SU-DHL-6 (cell line): Measurements from ENCODE around the gene PTPN6.

Experiments
- H2AFZ ChIP-seq: fragments of 200-600 bp; sonication (generic); 2 replicates; pipeline ENCODE4 v1.6.1; 2014; ENCODE audit warnings: low read depth, mild to moderate bottlenecking, moderate library complexity, mixed read lengths, antibody characterized with exemption, low read length; ENCODE audit not compliant: severe bottlenecking
- H3F3A ChIP-seq: fragments of 200-600 bp; shearing (Covaris generic); 2 replicates; pipeline ENCODE4 v1.6.0; 2016; ENCODE audit warnings: antibody characterized with exemption, mild to moderate bottlenecking; ENCODE audit not compliant: insufficient read depth
- H3K27ac ChIP-seq: fragments of 200-600 bp; sonication (generic); 2 replicates; pipeline ENCODE4 v1.5.1; 2016; ENCODE audit warnings: low read depth, mild to moderate bottlenecking, low read length, moderate library complexity, mixed read lengths
- H3K27me3 ChIP-seq: fragments of 200-600 bp; sonication (generic), shearing (Covaris generic); 2 replicates; pipeline ENCODE4 v1.6.0; 2014; ENCODE audit warnings: mild to moderate bottlenecking, low read length
- H3K36me3 ChIP-seq: fragments of 200-600 bp; sonication (generic); 2 replicates; pipeline ENCODE4 v1.6.1; 2014; ENCODE audit warnings: mild to moderate bottlenecking, low read length, mixed read lengths
- H3K4me2 ChIP-seq: fragments of 300-600, 200-600 bp; shearing (Covaris generic), sonication (generic); 2 replicates; pipeline ENCODE4 v1.6.0; 2014; ENCODE audit warnings: low read length, low read depth, mild to moderate bottlenecking; ENCODE audit not compliant: poor library complexity, severe bottlenecking
- H3K4me3 ChIP-seq: fragments of 200-600 bp; sonication (generic); 2 replicates; pipeline ENCODE4 v1.5.1; 2014; ENCODE audit warnings: antibody characterized with exemption, low read length, mild to moderate bottlenecking, mixed read lengths; ENCODE audit not compliant: insufficient read depth, poor library complexity, severe bottlenecking
- H3K79me2 ChIP-seq: fragments of 200-600 bp; sonication (generic); 2 replicates; pipeline ENCODE4 v1.6.1; 2014; ENCODE audit warnings: mild to moderate bottlenecking, low read length, moderate library complexity; ENCODE audit not compliant: insufficient read depth
- H3K9ac ChIP-seq: fragments of 200-600 bp; sonication (generic); 2 replicates; pipeline ENCODE4 v1.7.0; 2014; ENCODE audit warnings: mild to moderate bottlenecking, low read length
- H3K9me2 ChIP-seq: fragments of 200-600 bp; sonication (generic); replicated peaks from 2 replicates; pipeline ENCODE4 v1.6.1; 2014; ENCODE audit warnings: low read length; ENCODE audit not compliant: insufficient read depth
- H3K9me3 ChIP-seq: fragments of 200-600 bp; sonication (generic); 2 replicates; pipeline ENCODE4 v1.6.1; 2014; ENCODE audit warnings: low read length, mixed read lengths; ENCODE audit not compliant: insufficient read depth
- H4K20me1 ChIP-seq: fragments of 200-600 bp; sonication (generic); 2 replicates; pipeline ENCODE4 v1.6.1; 2014; ENCODE audit warnings: low read depth, mild to moderate bottlenecking, antibody characterized with exemption, low read length, moderate library complexity, mixed read lengths
- CTCF ChIP-seq: fragments of 200-600 bp; sonication (generic); IDR thresholded peaks from one replicate; pipeline ENCODE4 v1.5.1; 2017; ENCODE audit warnings: antibody characterized with exemption, mild to moderate bottlenecking, low read length, moderate library complexity; ENCODE audit not compliant: insufficient read depth, poor library complexity, severe bottlenecking
- EZH2phosphoT487 ChIP-seq: fragments of 200-600 bp; sonication (generic), shearing (Covaris generic); conservative IDR thresholded peaks from 2 replicates; pipeline ENCODE4 v1.6.1; 2018; ENCODE audit warnings: mild to moderate bottlenecking, antibody characterized with exemption, low read length, moderate library complexity, mixed read lengths

PTPN6 gene

DNA sequence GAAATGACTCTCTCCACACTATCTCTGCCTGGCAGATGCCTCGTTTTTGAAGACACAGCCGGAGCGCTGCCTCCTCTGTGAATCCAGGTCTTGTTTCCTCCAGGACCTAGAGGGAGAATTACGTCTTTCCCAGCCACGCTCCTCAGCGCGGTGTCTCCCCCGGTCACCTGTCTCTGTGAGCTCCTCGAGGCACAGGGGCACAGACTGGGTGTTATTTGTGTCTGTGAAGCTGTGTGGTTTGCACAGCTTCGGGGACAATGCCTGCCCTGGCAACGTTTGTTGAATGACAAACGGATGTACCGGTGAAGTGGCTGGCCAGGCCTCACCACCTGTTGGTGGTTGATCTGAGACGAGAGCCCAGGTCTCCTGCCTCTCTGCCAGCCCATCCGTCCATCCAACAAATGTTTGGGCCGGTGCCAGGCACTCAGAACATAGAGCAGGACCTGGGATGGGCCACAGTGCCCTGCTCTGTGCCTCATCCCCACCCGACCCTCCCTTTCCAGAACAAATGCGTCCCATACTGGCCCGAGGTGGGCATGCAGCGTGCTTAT, 6.1 kb downstream of the PTPN6 start:
- H3K9me3 ChIP-seq, result no peaks in the 10 kb centered on the region
- TF ChIP-seq EZH2phosphoT487 (no peak), CTCF (no peak)
- H3K9ac ChIP-seq, result no peak overlapping the region
- H3K36me3 ChIP-seq, result no peaks in the 10 kb centered on the region
- H4K20me1 ChIP-seq, result no peaks in the 10 kb centered on the region
- no peaks in the 10 kb centered on the region for H3K27me3 ChIP-seq
- no peak overlapping the region for H3K4me3 ChIP-seq
- H3F3A ChIP-seq, result no peaks in the 10 kb centered on the region
- H3K9me2 ChIP-seq, result no peaks in the 10 kb centered on the region
- no peak overlapping the region for H3K27ac ChIP-seq
- H3K79me2 ChIP-seq, result no peaks in the 10 kb centered on the region
- H2AFZ ChIP-seq, result no peak overlapping the region
- no peak overlapping the region for H3K4me2 ChIP-seq

GRCh38 chr12:6957741-6958608, 6.8 kb downstream of the PTPN6 start:
- Histone ChIP-seq H3K4me2 (peak overlapping the region; percentile 61), H3K36me3 (no peaks in the 10 kb centered on the region), H3K27ac (no peak overlapping the region), H3K9ac (peak overlapping the region; percentile 33), H3K9me3 (no peaks in the 10 kb centered on the region), H4K20me1 (no peaks in the 10 kb centered on the region), H3F3A (no peaks in the 10 kb centered on the region), H3K79me2 (no peaks in the 10 kb centered on the region), H3K4me3 (peak overlapping the region; percentile 23), H3K9me2 (no peaks in the 10 kb centered on the region), H2AFZ (no peak overlapping the region), H3K27me3 (no peaks in the 10 kb centered on the region)
- no peak for TF ChIP-seq EZH2phosphoT487
- no peak for TF ChIP-seq CTCF

DNA sequence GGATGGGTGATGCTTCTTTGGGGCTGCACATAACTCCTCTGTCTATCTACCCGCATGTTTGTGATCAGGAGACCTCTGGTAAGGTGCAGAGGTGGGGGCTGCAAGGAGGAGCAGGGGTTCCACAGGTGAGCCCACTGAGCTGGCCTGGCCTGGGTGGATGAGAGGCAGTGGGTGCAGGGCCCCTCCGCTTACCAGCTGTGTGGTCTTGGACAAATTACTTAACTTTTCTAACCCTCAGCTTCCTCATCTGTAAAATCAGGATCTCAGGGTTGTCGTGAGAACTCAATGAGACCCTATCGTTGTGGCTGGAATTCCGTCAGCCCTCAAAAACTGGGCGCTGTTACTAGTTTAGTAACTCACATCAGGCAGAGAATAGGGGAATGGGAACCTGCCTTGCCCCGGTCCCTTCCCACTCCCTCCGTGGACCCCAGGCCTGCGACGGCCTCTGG, 7.5 kb downstream of the PTPN6 start:
- peak overlapping the region; percentile 23 for H3K4me3 ChIP-seq
- no peak for TF ChIP-seq CTCF
- no peak for TF ChIP-seq EZH2phosphoT487
- no peaks in the 10 kb centered on the region for H3K36me3 ChIP-seq
- H3F3A ChIP-seq, result no peaks in the 10 kb centered on the region
- H4K20me1 ChIP-seq, result no peaks in the 10 kb centered on the region
- peak overlapping the region; percentile 33 for H3K9ac ChIP-seq
- H3K4me2 ChIP-seq, result peak overlapping the region; percentile 61
- H3K27ac ChIP-seq, result 0 out of 2 replicates have a peak overlapping the region, but pooled peaks have one; percentile 19
- no peaks in the 10 kb centered on the region for H3K79me2 ChIP-seq
- no peaks in the 10 kb centered on the region for H3K27me3 ChIP-seq
- H2AFZ ChIP-seq, result no peak overlapping the region
- H3K9me2 ChIP-seq, result no peaks in the 10 kb centered on the region
- H3K9me3 ChIP-seq, result no peaks in the 10 kb centered on the region
